ENCODE data around the gene CYSRT1.
A peak's percentile ranks its signal among the peaks of the same experiment; 100 is the strongest.
"Not testable (repeated sequence)": the region's sequence is repeated elsewhere in the genome, so short reads cannot be mapped to it uniquely, and the experiment has no call there.

Gene CYSRT1

DNA sequence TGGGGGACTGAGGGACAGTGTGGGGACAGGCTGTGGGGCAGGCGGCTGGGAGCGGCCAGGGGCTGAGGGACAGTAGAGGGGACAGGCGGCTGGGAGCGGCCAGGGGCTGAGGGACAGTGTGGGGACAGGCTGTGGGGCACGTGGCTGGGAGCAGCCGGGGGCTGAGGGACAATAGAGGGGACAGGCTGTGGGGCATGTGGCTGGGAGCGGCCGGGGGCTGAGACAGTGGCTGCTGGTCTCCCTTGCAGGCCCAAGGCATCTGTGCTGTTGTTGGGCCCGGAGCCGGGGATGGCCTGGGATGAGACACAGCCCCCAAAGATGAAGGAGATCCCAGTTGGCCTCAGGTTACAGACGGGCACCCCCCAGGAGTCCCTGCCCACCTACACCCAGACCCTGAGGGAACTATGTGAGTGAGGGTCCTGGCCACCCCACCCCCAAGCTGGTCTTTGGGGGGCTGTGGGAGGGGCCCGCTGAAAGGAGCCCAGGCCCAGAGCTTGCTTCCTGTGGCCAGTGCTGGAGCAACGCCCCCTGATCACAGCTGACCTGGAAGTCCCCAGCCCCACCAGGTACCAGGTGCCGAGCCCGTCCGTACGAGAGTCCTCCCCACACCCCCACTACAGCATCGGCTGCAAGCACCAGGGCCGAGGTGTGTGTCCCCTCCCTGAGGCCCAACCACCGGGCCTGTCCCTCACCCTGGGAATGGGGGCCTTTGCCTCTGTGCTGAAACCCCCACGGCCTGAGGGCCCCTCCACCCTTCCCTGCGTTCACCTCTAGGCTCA lies 26.7 kb downstream of the CYSRT1 start:
- no peak for DNase-seq (ENCODE audit: low read depth in 3 of 3)

DNA sequence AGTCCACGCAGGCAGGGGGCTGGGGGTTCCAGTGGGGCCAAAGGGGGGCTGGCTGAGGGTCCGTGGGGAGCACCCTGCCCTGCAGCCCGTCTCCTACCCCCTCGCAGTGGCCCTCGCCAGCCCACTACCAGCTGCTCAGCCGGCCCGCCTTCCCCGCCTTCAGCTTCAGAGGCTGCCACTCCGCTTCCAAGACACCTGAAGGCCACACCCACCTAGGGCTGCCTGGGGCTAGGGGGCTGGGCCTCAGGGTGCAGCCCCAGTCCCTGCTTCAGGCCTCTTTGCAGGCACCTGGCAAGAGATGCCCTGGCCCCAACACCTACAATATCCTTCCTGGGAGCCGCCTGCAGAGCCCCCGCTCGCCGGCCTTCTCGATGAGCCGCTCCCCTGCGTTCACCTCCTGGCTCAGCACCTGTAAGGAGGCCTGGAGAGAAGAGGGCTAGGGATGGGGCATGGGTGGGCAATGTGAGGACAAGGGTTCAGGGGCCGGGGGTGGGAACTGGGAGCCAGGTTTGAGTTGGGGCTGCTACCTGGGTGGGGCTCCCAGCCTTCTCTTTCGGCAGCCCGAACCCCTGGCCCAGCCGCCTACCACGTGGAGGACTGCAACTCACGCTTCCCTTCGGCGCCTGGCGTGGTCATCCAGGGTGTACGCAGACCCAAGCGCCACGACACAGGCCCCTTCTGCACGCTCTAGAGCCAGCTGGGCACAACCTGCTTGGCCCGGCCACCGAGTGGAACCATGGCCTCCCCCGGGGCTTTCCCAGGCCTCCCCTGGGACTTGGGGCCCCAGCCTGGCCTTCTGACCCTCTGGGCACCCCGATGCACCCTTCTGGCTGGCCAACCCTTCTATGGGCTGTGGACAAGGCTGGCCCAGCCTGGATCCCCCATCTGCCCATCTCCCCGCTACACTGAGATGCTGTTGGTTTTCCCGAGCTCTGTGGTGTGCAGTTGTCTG lies 27.9 kb downstream of the CYSRT1 start:
- no peak for DNase-seq (ENCODE audit: low read depth in 3 of 3)

DNA sequence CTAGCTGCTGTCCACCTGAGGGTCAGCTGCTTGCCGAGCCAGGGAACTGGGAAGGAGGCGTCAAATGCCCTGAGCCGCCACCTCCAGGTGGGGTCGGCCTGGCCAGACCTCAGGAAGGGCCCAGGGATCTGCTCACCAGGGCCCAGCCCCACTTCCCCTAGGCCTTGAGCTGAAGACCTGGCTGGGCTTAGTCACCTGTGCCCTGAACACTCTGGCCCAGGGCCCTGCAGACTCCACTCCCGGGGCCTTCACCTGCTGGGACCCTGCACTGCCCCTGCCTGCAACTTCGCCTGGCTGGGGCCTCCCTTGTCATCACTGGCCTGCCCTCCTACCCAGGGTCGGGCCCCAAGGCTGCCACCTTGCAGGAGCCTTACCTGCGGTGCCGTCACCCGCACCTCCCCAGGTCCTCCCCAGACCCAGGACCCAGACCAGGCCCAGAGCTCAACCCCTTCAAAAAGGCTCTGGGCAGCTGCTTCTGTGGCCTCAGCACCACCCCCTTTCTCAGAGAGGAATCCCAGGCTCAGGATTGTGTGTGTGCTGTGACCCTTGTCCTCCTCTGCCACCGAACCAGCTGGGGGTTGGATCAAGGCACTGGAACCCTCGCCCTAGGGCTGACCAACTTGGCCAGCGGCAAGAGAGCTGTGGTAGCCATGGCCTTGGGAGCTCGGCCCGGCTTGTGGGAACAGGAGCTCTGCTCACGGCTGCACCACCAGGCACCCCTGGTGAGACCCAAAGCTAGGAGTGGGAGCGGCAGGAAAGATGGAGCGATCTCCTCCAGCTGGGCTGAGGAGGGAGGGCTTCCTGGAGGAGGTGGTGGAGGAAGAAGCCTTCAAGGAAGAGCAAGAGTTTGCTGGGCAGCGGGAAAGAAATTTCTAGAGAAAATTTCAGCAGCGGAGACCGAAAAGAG lies 29.0 kb downstream of the CYSRT1 start:
- DNase-seq (ENCODE audit: low read depth in 3 of 3) = no peak

DNA sequence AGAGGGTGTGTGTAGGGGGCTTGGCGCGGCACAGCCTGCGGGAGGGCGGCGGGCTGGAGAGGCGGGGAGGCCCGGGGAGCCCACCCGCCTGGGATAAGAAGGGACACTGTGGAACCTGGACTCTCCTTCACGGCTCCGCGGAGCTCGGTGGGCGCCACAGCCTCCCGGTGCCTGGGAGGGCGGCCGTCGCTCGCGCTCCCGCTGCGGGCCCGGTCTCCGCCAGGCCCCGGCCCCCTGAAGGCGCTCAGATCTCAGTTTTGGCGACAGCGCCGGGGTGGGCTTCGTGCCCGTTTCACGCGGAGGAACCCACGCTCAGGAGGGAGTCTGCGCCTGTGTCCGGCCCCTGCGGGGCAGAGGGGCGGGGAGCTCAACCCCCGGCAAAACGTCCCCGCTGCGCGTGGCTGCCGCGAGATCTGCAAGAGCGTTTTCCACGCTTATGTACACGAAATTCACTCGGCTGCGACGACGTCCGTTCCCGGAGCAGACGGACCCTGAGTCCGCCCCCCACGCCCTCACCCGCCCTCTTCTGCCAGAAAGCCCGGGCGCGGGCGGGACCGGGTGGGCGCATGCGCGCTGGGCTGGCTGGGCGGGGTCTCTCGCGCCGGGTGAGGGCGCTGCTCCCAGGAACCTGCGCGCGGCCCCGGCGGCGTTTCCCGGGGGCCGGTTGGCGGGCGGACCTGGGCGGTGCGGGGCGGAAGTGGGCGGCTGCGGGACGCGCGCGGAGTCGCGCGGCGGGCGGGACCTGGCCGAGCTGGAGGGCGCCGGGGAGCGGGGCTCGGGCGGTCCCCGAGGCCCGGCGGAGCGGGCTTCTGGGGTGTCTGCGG lies 29.9 kb downstream of the CYSRT1 start, which contains the start of gene NELFB:
TSS of gene NELFB (plus strand) at position 704 of the 824 bp plus-strand sequence.
- DNase-seq (ENCODE audit: low read depth in 3 of 3) = peak; percentile 87 to 96 (median 96)

DNA sequence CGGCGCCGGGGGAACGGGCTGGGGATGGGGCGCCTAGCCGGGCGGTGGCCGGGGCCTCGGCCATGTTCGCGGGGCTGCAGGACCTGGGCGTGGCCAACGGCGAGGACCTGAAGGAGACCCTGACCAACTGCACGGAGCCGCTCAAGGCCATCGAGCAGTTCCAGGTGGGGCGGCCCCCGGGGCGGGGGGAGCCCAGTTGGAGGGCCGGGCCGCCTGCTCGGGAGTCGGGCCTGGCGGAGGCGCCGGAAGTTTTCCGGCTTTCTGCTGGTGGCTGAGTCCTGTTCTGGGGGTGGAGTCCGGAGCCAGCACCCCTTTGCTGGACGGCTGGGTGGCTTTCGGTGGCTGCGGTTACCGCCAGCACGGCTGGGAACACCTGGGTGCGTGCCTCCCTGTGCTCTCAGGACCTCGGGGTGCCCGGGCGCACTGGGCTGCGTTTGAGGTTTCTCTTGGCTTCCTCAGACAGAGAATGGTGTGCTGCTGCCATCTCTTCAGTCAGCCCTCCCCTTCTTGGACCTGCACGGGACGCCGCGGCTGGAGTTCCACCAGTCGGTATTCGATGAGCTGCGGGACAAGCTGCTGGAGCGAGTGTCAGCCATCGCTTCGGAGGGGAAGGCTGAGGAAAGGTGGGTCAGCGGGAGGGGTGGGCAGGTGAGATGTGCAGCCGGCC lies 30.6 kb downstream of the CYSRT1 start:
- no peak for DNase-seq (ENCODE audit: low read depth in 3 of 3)

DNA sequence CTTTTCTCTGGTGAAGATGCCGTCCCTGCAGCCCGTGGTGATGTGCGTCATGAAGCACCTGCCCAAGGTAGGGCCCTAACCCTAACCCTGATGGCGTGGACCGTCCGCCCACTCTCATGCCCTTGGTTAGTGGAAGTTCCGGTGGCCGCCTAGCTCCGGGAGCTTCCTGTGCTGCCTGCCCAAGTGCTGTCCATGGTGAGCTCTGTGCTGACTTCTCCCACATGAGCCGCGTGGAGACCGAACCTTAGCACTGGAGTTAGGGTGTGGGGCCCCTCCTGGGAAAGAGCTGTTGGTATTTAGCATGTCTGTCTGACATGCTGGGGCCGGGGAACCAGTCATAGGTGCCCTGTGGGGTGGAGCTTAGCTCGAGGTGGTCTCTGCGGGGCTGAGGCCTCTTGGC lies 31.4 kb downstream of the CYSRT1 start:
- no peak for DNase-seq (ENCODE audit: low read depth in 3 of 3)

DNA sequence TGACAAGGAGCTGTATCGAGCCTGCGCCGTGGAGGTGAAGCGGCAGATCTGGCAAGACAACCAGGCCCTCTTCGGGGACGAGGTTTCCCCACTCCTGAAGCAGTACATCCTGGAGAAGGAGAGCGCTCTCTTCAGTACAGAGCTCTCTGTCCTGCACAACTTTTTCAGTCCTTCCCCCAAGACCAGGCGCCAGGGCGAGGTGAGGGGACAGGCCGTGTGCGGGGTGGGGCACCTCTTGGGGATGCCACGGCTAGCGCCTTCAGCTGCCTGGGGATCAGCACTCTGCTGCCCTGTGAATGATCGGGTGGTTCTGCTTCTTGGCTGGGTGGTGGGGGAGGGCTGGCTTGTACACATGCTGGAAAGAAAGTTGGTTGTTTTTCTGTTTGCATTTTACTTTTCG lies 31.9 kb downstream of the CYSRT1 start:
- DNase-seq (ENCODE audit: low read depth in 3 of 3) = no peak

DNA sequence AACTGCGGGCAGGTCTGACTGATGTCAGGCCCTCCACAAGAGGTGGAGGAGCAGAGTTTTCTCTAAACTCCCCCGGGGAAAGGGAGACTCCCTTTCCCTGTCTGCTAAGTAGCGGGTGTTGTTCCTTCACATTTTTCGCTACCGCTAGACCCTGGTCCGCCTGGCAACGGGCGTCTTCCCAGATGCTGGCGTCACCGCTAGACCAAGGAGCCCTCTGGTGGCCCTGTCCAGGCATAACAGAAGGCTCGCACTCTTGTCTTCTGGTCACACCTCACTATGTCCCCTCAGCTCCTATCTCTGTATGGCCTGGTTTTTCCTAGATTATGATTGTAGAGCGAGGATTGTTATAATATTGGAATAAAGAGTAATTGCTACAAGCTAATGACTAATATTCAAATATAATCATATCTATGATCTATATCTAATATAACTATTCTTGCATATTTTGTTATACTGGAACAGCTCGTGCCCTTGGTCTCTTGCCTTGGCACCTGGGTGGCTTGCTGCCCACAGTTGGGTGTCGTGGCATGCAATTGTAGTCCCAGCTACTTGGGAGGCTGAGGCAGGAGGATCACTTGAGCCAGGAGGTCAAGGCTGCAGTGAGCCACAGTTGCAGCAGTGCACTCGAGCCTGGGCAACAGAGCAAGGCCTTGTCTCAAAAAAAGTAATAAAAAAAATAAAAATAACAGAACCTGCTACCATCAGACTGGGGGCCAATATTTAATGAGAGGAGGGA lies 37.4 kb downstream of the CYSRT1 start:
- not testable (repeated sequence) for DNase-seq (ENCODE audit: low read depth in 3 of 3)

DNA sequence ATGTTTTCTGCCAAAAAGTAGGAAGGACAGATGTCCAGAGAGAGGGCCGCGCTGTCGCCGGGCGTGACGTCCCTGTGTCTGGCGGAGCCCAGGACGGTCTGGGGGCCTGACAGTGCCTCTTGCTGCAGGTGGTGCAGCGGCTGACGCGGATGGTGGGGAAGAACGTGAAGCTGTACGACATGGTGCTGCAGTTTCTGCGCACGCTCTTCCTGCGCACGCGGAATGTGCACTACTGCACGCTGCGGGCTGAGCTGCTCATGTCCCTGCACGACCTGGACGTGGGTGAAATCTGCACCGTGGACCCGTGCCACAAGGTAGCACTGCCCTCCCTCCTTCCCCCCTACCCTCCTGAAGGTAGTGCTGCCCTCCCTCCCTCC lies 37.9 kb downstream of the CYSRT1 start:
- no peak for DNase-seq (ENCODE audit: low read depth in 3 of 3)

DNA sequence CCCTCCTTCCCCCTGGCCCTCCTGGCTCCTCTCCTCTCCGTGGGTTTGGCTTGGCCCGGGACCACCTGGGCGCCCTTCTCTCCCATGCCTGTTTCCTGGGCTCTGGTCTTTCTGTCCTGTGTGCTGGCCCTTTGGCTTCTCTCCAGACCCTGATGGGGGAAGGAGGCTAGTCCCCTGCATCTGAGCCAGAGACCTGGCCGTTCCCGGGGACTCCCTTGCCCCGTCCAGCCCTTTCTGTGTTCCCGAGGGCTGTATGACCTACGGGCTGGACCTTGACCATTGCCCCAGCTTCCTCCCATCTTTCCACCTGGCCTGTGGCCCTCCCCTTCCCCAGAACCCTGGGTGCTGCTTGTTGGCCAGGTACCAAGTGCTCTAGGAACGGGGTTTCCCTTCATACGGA lies 38.5 kb downstream of the CYSRT1 start:
- DNase-seq (ENCODE audit: low read depth in 3 of 3) = no peak

DNA sequence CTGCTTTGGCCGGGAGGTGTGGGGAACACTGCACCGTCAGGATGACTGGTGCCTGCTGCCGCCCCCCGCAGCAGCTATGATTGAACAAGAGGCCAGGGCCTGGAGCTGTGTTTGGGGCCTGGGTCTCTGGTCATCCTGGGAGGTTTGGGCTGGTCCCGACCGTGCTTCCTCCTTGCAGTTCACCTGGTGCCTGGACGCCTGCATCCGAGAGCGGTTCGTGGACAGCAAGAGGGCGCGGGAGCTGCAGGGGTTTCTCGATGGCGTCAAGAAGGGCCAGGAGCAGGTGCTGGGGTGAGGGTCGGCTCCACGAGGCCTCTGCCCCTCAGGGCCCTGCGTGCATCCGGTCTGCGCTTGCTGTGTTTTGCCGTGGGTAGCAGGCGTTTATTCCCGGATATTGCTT lies 39.1 kb downstream of the CYSRT1 start:
- DNase-seq (ENCODE audit: low read depth in 3 of 3) = no peak

DNA sequence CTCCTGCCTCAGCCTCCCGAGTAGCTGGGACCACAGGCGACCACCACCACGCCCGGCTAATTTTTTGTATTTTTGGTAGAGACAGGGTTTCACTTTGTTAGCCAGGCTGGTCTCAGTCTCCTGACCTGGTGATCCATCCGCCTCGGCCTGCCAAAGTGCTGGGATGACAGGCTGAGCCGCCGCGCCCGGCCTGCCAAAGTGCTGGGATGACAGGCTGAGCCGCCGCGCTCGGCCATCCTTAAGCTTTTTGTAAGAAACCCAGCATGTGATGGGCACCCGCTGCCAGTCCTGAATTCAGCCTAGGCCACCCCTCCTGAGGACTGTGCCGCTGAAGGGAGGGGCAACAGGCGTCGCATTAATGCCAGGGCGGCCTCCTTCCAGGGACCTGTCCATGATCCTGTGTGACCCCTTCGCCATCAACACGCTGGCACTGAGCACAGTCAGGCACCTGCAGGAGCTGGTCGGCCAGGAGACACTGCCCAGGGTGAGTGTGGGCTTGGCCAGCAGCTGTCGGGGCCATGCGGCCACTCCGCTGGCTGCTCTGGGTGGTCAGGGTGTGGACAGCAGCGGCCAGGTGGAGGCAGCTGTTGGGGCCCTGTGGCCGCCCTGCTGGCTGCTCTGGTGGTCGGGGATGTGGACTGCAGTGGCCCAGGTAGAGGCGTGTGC lies 40.7 kb downstream of the CYSRT1 start:
- no peak for DNase-seq (ENCODE audit: low read depth in 3 of 3)

DNA sequence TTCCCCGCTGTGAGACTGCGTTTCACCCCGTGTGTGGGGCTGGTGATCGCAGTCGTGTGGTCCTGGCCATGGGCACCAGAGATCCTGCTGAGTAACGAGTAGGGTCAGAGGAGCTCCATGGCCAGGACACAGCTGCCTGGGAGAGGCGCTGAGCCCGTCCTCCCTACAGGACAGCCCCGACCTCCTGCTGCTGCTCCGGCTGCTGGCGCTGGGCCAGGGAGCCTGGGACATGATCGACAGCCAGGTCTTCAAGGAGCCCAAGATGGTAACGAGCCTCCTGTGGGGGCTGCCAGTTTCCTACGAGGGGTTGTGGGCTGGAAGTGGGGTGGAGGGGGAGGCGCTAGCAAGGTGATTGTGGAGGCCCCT lies 41.2 kb downstream of the CYSRT1 start:
- DNase-seq (ENCODE audit: low read depth in 3 of 3) = no peak

DNA sequence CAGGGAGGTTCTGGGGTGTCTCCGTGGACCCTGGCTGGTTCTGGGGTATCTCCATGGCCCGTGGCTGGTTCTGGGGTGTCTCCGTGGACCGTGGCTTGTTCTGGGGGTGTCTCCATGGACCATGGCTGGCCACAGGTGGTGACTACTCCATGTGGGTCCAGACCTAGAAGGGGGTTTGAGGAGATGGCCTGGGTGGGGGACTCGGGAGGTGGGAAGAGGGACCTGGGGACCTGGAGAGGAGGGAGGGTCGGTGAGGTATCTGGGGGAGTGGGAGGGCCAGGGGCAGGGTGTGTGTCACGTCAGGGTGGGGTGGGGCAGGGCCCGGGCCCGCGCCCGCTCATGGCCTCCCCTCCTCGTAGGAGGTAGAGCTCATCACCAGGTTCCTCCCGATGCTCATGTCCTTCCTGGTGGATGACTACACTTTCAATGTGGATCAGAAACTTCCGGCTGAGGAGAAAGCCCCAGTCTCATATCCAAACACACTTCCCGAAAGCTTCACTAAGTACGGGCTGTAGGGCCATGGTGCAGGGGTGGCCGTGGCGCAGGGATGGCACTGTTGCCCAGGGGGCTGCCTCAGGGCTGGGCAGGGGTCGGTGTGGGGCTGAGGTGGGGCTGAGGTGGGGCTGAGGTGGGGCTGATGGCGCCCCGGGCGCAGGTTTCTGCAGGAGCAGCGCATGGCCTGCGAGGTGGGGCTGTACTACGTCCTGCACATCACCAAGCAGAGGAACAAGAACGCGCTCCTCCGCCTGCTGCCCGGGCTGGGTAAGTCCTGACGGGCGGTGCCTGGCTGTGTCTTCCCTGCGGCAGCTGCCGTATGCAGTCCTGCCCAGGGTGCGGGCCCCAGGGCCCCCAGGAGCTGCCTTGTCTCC lies 41.8 kb downstream of the CYSRT1 start:
- no peak for DNase-seq (ENCODE audit: low read depth in 3 of 3)

DNA sequence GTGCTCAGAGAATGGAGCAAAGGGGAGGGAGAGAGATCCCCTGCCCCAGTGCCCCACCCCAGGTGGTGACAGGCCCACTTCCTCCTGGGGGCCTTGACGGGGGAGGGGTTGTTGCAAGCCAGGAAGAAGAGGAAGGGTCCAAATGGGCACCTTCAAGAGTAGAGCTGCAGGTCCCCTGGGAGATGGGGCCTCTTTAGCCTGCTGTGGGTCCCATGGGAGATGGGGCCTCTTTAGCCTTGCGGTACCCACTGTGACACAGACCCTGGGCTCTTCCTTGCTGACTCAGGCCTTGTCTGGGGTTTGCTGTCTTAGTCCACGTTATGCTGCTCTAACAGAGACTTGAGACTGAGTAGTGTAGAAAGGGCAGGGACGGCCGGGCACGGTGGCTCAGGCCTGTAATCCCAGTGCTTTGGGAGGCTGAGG lies 43.0 kb downstream of the CYSRT1 start:
- DNase-seq (ENCODE audit: low read depth in 3 of 3) = no peak

DNA sequence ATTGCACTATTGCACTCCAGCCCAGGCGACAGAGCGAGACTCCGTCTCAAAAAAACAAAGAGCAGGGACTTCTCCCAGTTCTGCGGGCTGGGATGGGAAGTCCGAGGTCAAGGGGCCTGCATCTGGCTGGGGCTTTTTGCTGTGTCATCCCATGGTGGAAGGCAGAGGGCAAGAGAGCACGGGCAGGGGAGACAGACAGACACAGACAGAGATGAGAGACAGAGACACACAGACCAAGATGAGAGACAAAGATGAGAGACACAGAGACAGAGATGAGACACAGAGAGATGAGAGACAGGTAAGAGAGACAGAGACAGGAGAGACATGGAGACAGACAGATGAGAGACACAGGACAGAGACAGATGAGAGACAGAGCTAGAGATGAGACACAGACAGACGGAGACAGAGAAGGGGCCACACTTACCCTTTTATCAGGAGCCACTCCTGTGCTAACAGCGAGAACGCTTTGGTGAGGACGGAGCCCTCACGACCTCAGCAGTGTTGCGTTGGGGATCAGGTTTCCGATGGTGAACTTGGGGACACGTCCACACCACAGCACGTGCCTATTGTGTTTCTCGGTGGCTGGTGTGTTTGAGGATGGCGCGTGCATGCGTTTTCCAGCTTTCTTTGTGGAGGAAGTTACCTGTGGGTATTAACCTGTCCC lies 43.7 kb downstream of the CYSRT1 start:
- no peak for DNase-seq (ENCODE audit: low read depth in 3 of 3)

DNA sequence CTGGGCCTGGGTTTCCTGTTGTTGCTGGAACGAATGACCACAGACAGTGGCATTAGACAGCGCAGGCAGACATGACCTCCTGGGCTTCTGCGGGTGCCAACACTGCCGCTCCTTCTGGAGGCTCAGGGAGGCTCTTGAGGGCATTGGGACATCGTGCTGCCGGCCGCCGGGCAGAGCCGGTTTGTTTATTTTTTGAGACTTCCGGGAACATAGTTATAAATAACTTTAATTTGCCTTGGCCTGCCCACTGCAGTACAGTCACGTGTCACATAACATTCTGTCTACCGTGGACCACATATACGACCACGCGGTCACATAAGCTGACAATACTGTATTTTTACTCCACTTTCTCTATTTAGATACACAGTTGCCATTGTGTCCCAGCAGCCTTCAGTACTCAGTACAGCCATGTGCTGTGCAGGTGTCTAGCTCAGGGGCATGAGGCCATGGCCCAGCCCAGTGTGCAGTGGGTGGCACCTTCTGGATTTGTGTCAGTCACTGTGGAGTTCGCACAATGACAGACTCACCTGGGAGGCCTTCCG lies 44.3 kb downstream of the CYSRT1 start:
- DNase-seq (ENCODE audit: low read depth in 3 of 3) = no peak

Data from stimulated activated CD4-positive, alpha-beta T cell treated with anti-CD3 and anti-CD28 coated beads, TNF-alpha, amount 100 ng/mL, for 24 hours (primary cell).